Neural progenitor cell (in vitro differentiated cells): ENCODE measurements around the gene OR14K1. TPM values are rescaled to one million over a fixed set of nuclear protein-coding genes. Genes with fewer than 3 reads are reported as not detected.
"Not testable (repeated sequence)": the region's sequence is repeated elsewhere in the genome, so short reads cannot be mapped to it uniquely, and the experiment has no call there.

Experiments used
- DNase-seq: peaks from one replicate; pipeline ENCODE4 v3.0.0-alpha.2; 2016; ENCODE audit warnings: low spot score
- H2AFZ ChIP-seq: fragments of 200-600 bp; sonication (generic); replicated peaks from 2 replicates; pipeline ENCODE4 v1.6.1; 2016; ENCODE audit warnings: antibody characterized with exemption
- H3F3A ChIP-seq: fragments of 200-600 bp; sonication (generic); 2 replicates; pipeline ENCODE4 v1.6.1; 2016; ENCODE audit warnings: antibody characterized with exemption, low read depth
- H3K27ac ChIP-seq: fragments of 200-600 bp; sonication (generic); 2 replicates; pipeline ENCODE4 v1.5.1; 2016; ENCODE audit warnings: mild to moderate bottlenecking
- H3K27me3 ChIP-seq: fragments of 200-600 bp; sonication (generic); 2 replicates; pipeline ENCODE4 v1.6.1; 2016; ENCODE audit warnings: mild to moderate bottlenecking, moderate library complexity
- H3K36me3 ChIP-seq: fragments of 200-600 bp; sonication (generic); 2 replicates; pipeline ENCODE4 v1.5.1; 2016
- H3K4me1 ChIP-seq: fragments of 200-600 bp; sonication (generic); 2 replicates; pipeline ENCODE4 v1.6.1; 2016; ENCODE audit warnings: mixed run types
- H3K4me2 ChIP-seq: fragments of 200-600 bp; sonication (generic); 2 replicates; pipeline ENCODE4 v1.6.1; 2016
- H3K4me3 ChIP-seq: fragments of 200-600 bp; sonication (generic); 2 replicates; pipeline ENCODE4 v1.5.1; 2016
- H3K79me2 ChIP-seq: fragments of 200-600 bp; sonication (generic); 2 replicates; pipeline ENCODE4 v1.6.1; 2016; ENCODE audit warnings: low read depth
- H3K9ac ChIP-seq: fragments of 200-600 bp; sonication (generic); 2 replicates; pipeline ENCODE4 v1.6.1; 2016
- H3K9me3 ChIP-seq: fragments of 200-600 bp; sonication (generic); 2 replicates; pipeline ENCODE4 v1.5.1; 2016; ENCODE audit warnings: low read depth
- H4K20me1 ChIP-seq: fragments of 200-600 bp; sonication (generic); 2 replicates; pipeline ENCODE4 v1.6.1; 2016; ENCODE audit warnings: low read depth
- H3K27ac Mint-ChIP-seq: 3 replicates; pipeline ENCODE4 v1.8.0; 2021; ENCODE audit warnings: mixed read lengths
- H3K27me3 Mint-ChIP-seq: 2 replicates; pipeline ENCODE4 v1.8.0; 2022; ENCODE audit warnings: low read depth, mild to moderate bottlenecking, inconsistent platforms, moderate library complexity, mixed read lengths; ENCODE audit not compliant: insufficient read depth
- H3K36me3 Mint-ChIP-seq: 3 replicates; pipeline ENCODE4 v1.8.0; 2021; ENCODE audit warnings: mixed read lengths
- H3K4me1 Mint-ChIP-seq: 3 replicates; pipeline ENCODE4 v1.8.0; 2021; ENCODE audit warnings: mixed read lengths
- H3K4me3 Mint-ChIP-seq: 3 replicates; pipeline ENCODE4 v1.8.0; 2021; ENCODE audit warnings: mild to moderate bottlenecking, moderate library complexity, mixed read lengths
- H3K9me3 Mint-ChIP-seq: 3 replicates; pipeline ENCODE4 v1.8.0; 2020; ENCODE audit warnings: mixed read lengths
- EZH2 ChIP-seq: fragments of 200-600 bp; sonication (generic); IDR thresholded peaks from 2 replicates; pipeline ENCODE4 v1.6.1; 2017; ENCODE audit warnings: antibody characterized with exemption, mild to moderate bottlenecking, moderate library complexity
- EZH2phosphoT487 ChIP-seq: fragments of 200-600 bp; sonication (generic); IDR thresholded peaks from 2 replicates; pipeline ENCODE4 v1.6.1; 2017; ENCODE audit warnings: antibody characterized with exemption
- total RNA-seq: library from RNA; depleted of rRNA; stranded (reverse); fragments of >200 nt; gene quantifications from 2 replicates; pipeline ENCODE4 v1.2.3, GENCODE V29; 2015; ENCODE audit warnings: low replicate concordance
- TF ChIP-seq, protein P1 (sequence below): fragments of 200-600 bp; sonication (generic); IDR thresholded peaks from 2 replicates; pipeline ENCODE4 v1.5.1; 2017; ENCODE audit warnings: antibody characterized with exemption, mild to moderate bottlenecking

Gene OR14K1
- total RNA-seq, 1 donor from 2014 or later = not detected

DNA sequence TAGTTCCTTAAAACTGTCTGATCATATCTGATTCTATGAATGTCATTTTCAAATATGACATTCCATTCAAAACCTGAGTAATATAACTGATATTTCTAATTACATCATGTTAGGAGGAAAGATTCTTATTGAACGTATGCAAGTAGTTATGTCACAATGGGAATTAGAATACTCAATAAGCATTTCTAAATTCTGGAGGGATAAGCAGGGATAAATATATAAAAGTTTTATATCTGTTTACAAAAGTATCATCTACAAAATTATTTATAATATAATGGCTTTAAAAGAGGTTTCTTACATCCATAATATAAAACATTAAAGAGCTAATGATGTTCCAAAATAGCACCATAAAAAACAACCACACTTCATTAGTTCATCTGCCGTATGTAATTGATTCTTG lies 9.6 kb downstream of the OR14K1 start, which contains the start of gene OR14A2:
OR14A2 (minus strand) TSS at position 101 of the 400 bp plus-strand sequence.
- Histone ChIP-seq H3K27ac (no peak within 1 kb of the TSS), H2AFZ (no peak within 1 kb of the TSS), H3K9me3 (peaks cover 24% of the 10 kb centered on the region), H3K36me3 (no peaks in the 10 kb centered on the region), H3K4me3 (no peak within 1 kb of the TSS), H3K27me3 (no peaks in the 10 kb centered on the region), H3K9ac (no peak within 1 kb of the TSS), H3F3A (no peaks in the 10 kb centered on the region), H3K79me2 (no peaks in the 10 kb centered on the region), H3K4me1 (no peaks in the 10 kb centered on the region), H3K4me2 (no peak within 1 kb of the TSS), H4K20me1 (no peaks in the 10 kb centered on the region)
- H3K27ac Mint-ChIP-seq = no peak within 1 kb of the TSS
- H3K4me1 Mint-ChIP-seq = no peaks in the 10 kb centered on the region
- H3K9me3 Mint-ChIP-seq = peaks cover 15% of the 10 kb centered on the region
- H3K4me3 Mint-ChIP-seq = no peak within 1 kb of the TSS
- DNase-seq = no peak
- no peaks in the 10 kb centered on the region for H3K27me3 Mint-ChIP-seq
- no peaks in the 10 kb centered on the region for H3K36me3 Mint-ChIP-seq
- no peak for TF ChIP-seq EZH2phosphoT487
- no peak for TF ChIP-seq EZH2
- TF ChIP-seq, protein P1, sequence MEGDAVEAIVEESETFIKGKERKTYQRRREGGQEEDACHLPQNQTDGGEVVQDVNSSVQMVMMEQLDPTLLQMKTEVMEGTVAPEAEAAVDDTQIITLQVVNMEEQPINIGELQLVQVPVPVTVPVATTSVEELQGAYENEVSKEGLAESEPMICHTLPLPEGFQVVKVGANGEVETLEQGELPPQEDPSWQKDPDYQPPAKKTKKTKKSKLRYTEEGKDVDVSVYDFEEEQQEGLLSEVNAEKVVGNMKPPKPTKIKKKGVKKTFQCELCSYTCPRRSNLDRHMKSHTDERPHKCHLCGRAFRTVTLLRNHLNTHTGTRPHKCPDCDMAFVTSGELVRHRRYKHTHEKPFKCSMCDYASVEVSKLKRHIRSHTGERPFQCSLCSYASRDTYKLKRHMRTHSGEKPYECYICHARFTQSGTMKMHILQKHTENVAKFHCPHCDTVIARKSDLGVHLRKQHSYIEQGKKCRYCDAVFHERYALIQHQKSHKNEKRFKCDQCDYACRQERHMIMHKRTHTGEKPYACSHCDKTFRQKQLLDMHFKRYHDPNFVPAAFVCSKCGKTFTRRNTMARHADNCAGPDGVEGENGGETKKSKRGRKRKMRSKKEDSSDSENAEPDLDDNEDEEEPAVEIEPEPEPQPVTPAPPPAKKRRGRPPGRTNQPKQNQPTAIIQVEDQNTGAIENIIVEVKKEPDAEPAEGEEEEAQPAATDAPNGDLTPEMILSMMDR = no peak

DNA sequence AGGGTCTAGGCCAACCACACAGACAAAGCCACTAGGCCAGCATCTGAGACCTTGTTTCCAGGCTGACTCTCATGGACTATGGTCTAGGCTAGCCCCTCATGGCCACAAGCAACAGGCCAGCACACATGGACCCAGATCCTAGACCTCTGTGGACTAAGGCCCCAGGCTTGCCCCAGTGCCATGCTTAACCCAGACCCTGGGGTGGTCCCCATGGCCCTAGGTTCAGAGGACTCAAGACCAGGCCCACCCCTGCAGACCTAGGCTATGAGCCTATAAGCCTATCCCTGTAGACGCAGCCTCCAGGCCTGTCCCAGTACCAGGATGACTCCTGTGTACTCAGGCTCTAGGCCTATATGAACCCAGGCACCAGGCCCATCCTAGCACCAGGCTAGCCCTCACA lies 11.5 kb downstream of the OR14K1 start:
- no peaks in the 10 kb centered on the region for H3K27me3 Mint-ChIP-seq
- Histone ChIP-seq H3K9me3 (peaks cover 10% of the 10 kb centered on the region), H3K36me3 (no peaks in the 10 kb centered on the region), H3K4me1 (no peaks in the 10 kb centered on the region), H3K27me3 (no peaks in the 10 kb centered on the region), H3K4me2 (no peak overlapping the region), H3K79me2 (no peaks in the 10 kb centered on the region), H4K20me1 (no peaks in the 10 kb centered on the region), H3K4me3 (no peak overlapping the region), H3K9ac (no peak overlapping the region), H3K27ac (no peak overlapping the region), H3F3A (no peaks in the 10 kb centered on the region), H2AFZ (no peak overlapping the region)
- no peak for DNase-seq
- H3K27ac Mint-ChIP-seq = no peak overlapping the region
- H3K4me1 Mint-ChIP-seq = no peaks in the 10 kb centered on the region
- TF ChIP-seq, protein P1 = no peak
- no peak for TF ChIP-seq EZH2phosphoT487
- peaks cover 15% of the 10 kb centered on the region for H3K9me3 Mint-ChIP-seq
- no peaks in the 10 kb centered on the region for H3K36me3 Mint-ChIP-seq
- no peak overlapping the region for H3K4me3 Mint-ChIP-seq

DNA sequence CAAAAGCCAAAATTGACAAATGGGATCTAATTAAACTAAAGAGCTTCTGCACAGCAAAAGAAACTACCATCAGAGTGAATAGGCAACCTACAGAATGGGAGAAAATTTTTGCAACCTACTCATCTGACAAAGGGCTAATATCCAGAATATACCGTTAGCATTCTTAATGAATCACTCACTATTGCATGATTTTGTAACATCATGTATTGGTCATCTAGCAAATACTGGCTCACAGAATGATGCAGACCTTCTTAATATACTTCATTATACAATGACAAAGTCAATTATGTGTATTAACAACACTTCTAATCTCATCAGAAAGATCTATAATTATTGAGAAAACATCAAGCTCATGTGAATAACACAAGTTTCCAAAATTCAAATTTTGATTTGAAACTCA lies 15.9 kb downstream of the OR14K1 start:
- H3K36me3 ChIP-seq, H3F3A ChIP-seq, H3K27me3 Mint-ChIP-seq, H3K4me3 Mint-ChIP-seq, H3K4me2 ChIP-seq, H3K79me2 ChIP-seq, DNase-seq, H3K27ac Mint-ChIP-seq, H3K36me3 Mint-ChIP-seq, H3K4me1 Mint-ChIP-seq, H3K9ac ChIP-seq, H3K27me3 ChIP-seq, H2AFZ ChIP-seq, H3K4me1 ChIP-seq, H3K27ac ChIP-seq, H4K20me1 ChIP-seq, H3K4me3 ChIP-seq: not testable (repeated sequence)
- peaks cover 20% of the 10 kb centered on the region for H3K9me3 ChIP-seq
- peaks cover 12% of the 10 kb centered on the region for H3K9me3 Mint-ChIP-seq

DNA sequence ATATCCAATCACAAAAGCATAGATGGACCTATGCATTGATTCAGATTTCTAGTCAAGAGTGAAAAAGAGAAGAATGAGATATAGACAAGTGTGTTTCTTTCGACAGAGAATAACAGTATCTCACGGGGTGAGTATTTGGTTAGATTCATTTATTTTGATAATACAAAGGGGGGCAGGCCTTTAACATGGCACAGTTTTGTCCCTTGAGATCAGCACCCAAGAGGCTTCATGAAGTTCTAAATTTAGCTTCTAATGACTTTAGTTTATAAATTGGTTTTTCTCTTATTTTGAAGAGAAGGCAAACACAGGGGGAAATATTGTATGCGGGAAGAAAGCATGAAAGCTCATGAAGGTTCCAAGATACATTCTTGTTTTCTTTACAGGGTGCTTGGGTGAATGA lies 22.0 kb downstream of the OR14K1 start, which contains the start of gene OR1C1:
OR1C1 (minus strand) TSS at position 101 of the 400 bp plus-strand sequence. CDS start 2,150 bp downstream, outside the sequence.
- Mint-ChIP-seq H3K9me3 (no peaks in the 10 kb centered on the region), H3K27me3 (no peaks in the 10 kb centered on the region), H3K27ac (no peak within 1 kb of the TSS), H3K4me3 (no peak within 1 kb of the TSS), H3K36me3 (no peaks in the 10 kb centered on the region), H3K4me1 (no peaks in the 10 kb centered on the region)
- H3K9me3 ChIP-seq = peaks cover 35% of the 10 kb centered on the region
- TF ChIP-seq, protein P1 = no peak
- no peak for TF ChIP-seq EZH2phosphoT487
- TF ChIP-seq EZH2 = no peak
- H3K27ac ChIP-seq = no peak within 1 kb of the TSS
- no peaks in the 10 kb centered on the region for H3K36me3 ChIP-seq
- DNase-seq = no peak
- H2AFZ ChIP-seq = no peak within 1 kb of the TSS
- H3K9ac ChIP-seq = no peak within 1 kb of the TSS
- H3F3A ChIP-seq = no peaks in the 10 kb centered on the region
- no peaks in the 10 kb centered on the region for H3K79me2 ChIP-seq
- no peaks in the 10 kb centered on the region for H3K4me1 ChIP-seq
- no peaks in the 10 kb centered on the region for H4K20me1 ChIP-seq
- no peaks in the 10 kb centered on the region for H3K27me3 ChIP-seq
- no peak within 1 kb of the TSS for H3K4me3 ChIP-seq
- no peak within 1 kb of the TSS for H3K4me2 ChIP-seq
